Osteocyte (in vitro differentiated cells): ENCODE results near the gene CADM1. TPM values are rescaled to one million over a fixed set of nuclear protein-coding genes. Genes with fewer than 3 reads are reported as not detected.

Experiments
- DNase-seq: peaks from one replicate; pipeline ENCODE4 v3.0.0; 2021; ENCODE audit warnings: mixed read lengths; ENCODE audit not compliant: unreplicated experiment; ENCODE audit errors: extremely low spot score
- H3K27ac Mint-ChIP-seq: one replicate; pipeline ENCODE4 v1.8.0; 2021; ENCODE audit warnings: mild to moderate bottlenecking, mixed read lengths; ENCODE audit not compliant: unreplicated experiment
- H3K27me3 Mint-ChIP-seq: one replicate; pipeline ENCODE4 v1.8.0; 2021; ENCODE audit warnings: mixed read lengths; ENCODE audit not compliant: unreplicated experiment
- H3K36me3 Mint-ChIP-seq: one replicate; pipeline ENCODE4 v1.8.0; 2021; ENCODE audit warnings: mixed read lengths; ENCODE audit not compliant: unreplicated experiment
- H3K4me1 Mint-ChIP-seq: one replicate; pipeline ENCODE4 v1.8.0; 2021; ENCODE audit warnings: mixed read lengths; ENCODE audit not compliant: unreplicated experiment
- H3K4me3 Mint-ChIP-seq: one replicate; pipeline ENCODE4 v1.8.0; 2021; ENCODE audit warnings: mild to moderate bottlenecking, moderate library complexity, mixed read lengths; ENCODE audit not compliant: unreplicated experiment
- H3K9me3 Mint-ChIP-seq: one replicate; pipeline ENCODE4 v1.8.0; 2021; ENCODE audit warnings: mixed read lengths; ENCODE audit not compliant: unreplicated experiment
- total RNA-seq: library from RNA; stranded (reverse); gene quantifications from 2 replicates; pipeline ENCODE4 v1.2.1, GENCODE V29; 2021
- TF ChIP-seq, protein P1 (sequence below): fragments of 200-600 bp; sonication (generic); IDR thresholded peaks from 2 replicates; pipeline ENCODE4 v1.5.0; 2021; ENCODE audit warnings: antibody characterized with exemption, mild to moderate bottlenecking, moderate library complexity

CADM1 gene
- total RNA-seq, 1 donor from 2014 or later, result 24.2 TPM

DNA sequence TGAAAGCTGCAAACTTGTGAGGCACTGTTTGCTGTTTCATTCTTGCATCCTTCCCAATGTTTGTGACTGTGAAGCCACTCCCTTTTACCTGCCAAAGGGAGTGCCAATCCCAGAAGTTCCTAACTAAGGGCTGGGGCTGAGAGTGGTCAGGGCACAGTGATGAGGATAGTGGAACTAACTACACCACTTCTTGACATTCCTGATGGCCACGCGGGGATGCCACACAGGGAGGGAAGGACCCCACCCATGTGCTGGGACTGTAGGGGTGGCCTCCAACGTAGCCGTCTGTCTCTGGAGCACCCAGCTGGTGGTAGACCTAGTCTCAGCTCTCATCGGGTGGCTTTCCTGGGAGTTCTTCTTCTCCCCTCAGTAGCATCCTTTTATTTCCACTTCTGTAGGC, 335.5 kb downstream of the CADM1 start:
- TF ChIP-seq, protein P1, sequence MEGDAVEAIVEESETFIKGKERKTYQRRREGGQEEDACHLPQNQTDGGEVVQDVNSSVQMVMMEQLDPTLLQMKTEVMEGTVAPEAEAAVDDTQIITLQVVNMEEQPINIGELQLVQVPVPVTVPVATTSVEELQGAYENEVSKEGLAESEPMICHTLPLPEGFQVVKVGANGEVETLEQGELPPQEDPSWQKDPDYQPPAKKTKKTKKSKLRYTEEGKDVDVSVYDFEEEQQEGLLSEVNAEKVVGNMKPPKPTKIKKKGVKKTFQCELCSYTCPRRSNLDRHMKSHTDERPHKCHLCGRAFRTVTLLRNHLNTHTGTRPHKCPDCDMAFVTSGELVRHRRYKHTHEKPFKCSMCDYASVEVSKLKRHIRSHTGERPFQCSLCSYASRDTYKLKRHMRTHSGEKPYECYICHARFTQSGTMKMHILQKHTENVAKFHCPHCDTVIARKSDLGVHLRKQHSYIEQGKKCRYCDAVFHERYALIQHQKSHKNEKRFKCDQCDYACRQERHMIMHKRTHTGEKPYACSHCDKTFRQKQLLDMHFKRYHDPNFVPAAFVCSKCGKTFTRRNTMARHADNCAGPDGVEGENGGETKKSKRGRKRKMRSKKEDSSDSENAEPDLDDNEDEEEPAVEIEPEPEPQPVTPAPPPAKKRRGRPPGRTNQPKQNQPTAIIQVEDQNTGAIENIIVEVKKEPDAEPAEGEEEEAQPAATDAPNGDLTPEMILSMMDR, result no peak
- Mint-ChIP-seq H3K27me3 (peaks cover 30% of the 10 kb centered on the region), H3K27ac (no peak overlapping the region), H3K4me3 (no peak overlapping the region), H3K4me1 (peaks cover 4% of the 10 kb centered on the region), H3K36me3 (no peaks in the 10 kb centered on the region), H3K9me3 (no peaks in the 10 kb centered on the region)
- DNase-seq, result peak; percentile 69

DNA sequence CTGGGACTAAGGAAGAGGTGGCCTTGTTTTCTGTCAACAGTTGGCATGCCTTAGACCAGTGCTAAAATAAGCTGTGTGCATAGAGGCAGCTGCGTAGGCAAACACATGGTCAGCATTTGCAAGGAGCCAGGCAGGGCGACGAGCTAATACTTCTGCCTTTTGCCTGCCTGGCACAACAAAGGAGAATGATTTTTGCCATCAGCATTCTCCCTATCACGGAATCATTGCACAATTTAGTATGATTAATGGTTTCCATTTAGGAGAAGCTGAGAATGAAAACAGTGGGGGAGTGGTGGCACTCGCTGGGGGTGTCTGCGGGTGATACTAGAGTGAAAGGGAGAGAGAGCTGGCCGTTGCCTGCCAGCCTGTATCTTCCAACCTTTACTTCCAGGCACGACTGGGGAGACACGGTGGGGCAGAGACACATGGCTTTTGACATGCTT, 336.0 kb downstream of the CADM1 start:
- H3K4me1 Mint-ChIP-seq, result peaks cover 4% of the 10 kb centered on the region
- peaks cover 34% of the 10 kb centered on the region for H3K27me3 Mint-ChIP-seq
- H3K27ac Mint-ChIP-seq, result no peak overlapping the region
- no peak overlapping the region for H3K4me3 Mint-ChIP-seq
- TF ChIP-seq, protein P1, result no peak
- H3K36me3 Mint-ChIP-seq, result no peaks in the 10 kb centered on the region
- DNase-seq, result peak; percentile 49
- no peaks in the 10 kb centered on the region for H3K9me3 Mint-ChIP-seq

DNA sequence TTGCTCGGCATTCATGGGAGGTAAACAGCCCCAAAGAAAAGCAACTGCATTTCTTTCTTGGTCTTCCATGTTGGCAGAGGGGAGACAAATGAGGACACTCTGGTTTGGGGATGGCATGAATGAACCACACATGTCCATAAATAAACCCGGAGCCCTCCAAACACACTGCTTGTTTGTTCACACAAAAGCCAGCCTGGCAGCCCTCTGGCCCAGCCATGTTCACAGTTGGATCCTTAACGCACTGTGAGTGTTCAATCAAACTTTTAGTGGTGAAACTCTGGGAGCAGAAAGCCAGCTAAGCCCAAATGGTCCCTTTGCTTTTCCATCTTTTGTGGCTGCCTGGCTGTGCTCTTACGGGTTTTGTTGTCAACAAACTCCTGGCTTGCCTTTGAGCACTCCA, 336.8 kb downstream of the CADM1 start:
- TF ChIP-seq, protein P1, result no peak
- no peak overlapping the region for H3K27ac Mint-ChIP-seq
- H3K27me3 Mint-ChIP-seq, result peaks cover 39% of the 10 kb centered on the region
- H3K4me3 Mint-ChIP-seq, result no peak overlapping the region
- peak; percentile 48 for DNase-seq
- H3K36me3 Mint-ChIP-seq, result no peaks in the 10 kb centered on the region
- H3K9me3 Mint-ChIP-seq, result no peaks in the 10 kb centered on the region
- peaks cover 4% of the 10 kb centered on the region for H3K4me1 Mint-ChIP-seq

DNA sequence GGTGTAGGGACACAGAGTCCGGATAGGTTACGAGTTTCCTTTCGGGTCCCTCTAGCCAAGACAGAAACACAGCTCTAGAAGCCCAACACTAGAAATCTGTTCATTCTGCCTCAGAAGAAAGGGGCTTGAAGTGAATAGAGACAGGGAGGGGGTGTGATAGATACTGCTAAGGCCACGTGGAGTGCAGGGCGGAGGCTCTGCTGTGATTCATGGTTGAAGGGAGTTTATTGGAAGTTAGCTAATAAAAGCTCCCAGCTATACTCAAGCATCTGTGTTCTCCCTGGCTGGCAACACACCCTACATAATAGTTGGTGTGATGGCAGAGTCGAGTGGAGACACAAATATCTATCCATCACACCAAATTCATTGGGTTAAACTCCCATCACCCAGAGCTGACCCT, 337.4 kb downstream of the CADM1 start:
- H3K27ac Mint-ChIP-seq, result no peak overlapping the region
- no peaks in the 10 kb centered on the region for H3K36me3 Mint-ChIP-seq
- no peak overlapping the region for H3K4me3 Mint-ChIP-seq
- peaks cover 39% of the 10 kb centered on the region for H3K27me3 Mint-ChIP-seq
- peak; percentile 44 for DNase-seq
- TF ChIP-seq, protein P1, result no peak
- H3K9me3 Mint-ChIP-seq, result no peaks in the 10 kb centered on the region
- H3K4me1 Mint-ChIP-seq, result peaks cover 4% of the 10 kb centered on the region

DNA sequence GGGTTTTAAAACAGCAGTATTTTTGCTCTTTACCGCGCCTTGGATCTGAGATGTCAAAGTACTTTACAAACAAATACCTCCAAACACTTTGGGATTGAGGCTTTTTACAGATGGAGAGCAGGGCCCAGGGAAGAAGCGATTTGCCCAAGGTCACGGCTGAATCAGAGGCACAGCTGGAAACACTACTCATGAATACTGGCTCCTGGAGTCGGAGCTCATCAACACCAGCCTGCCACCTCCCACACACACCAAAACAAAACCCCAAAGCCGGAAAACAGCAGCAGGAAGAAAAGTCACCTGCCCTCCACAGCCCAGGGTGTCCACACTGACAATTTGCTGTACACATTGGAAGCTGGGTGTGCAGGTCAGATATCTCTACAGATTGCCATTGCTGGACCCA, 339.4 kb downstream of the CADM1 start:
- H3K9me3 Mint-ChIP-seq, result no peaks in the 10 kb centered on the region
- DNase-seq, result no peak
- H3K27ac Mint-ChIP-seq, result no peak overlapping the region
- H3K4me1 Mint-ChIP-seq, result peaks cover 4% of the 10 kb centered on the region
- no peaks in the 10 kb centered on the region for H3K36me3 Mint-ChIP-seq
- H3K27me3 Mint-ChIP-seq, result peaks cover 48% of the 10 kb centered on the region
- TF ChIP-seq, protein P1, result no peak
- H3K4me3 Mint-ChIP-seq, result no peak overlapping the region
